GM18858 (cell line): ENCODE measurements around the gene ARID1B.

Source experiments
- ATAC-seq: cut with Tn5 transposase; IDR thresholded peaks from one replicate; pipeline ENCODE4 v1.9.1; 2021; ENCODE audit not compliant: unreplicated experiment

Gene ARID1B

GRCh38 chr6:157168471-157168870, 391.3 kb downstream of the ARID1B start:
- ATAC-seq, result no peak

DNA sequence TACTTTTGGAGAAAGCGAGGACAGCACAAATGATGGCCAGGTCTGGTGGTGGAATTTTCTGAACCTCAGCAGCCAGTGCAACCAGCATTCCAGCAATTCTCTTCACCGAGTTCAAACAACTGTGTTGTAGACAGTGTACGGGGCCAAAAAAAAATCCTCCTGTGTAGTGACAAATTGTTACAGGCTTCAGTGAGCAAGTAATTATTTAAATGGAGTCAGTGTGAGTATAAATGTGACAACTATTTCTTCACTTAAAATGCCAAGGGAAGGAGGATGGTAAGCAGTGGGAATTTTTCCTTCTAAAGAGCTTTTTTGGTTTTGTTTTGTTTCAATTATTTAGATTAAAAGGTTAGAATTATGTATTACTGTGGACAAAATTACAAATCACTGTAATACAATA, 392.0 kb downstream of the ARID1B start:
- ATAC-seq, result no peak

GRCh38 chr6:157169656-157170055, 392.5 kb downstream of the ARID1B start:
- ATAC-seq, result no peak

DNA sequence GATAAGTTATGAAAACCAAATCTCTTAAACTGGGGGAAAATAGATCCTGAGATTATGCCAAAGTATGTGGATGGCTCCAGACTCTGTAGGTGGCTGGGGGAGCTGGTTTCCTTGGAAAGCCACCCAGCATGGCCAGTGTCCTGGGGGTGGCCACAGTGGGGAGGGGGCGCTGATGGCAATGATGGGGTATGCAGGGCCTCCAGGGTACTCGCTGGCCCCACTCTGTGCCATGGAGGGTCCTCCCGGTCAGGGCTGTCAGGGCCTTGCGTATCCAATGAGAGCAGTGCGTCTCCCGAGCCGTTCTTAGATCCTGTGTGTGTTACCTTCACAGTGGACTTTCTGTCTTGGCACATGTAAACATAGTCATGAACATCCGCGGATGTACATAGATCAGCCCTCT, 393.4 kb downstream of the ARID1B start:
- no peak for ATAC-seq

GRCh38 chr6:157171801-157172200, 394.6 kb downstream of the ARID1B start:
- no peak for ATAC-seq

DNA sequence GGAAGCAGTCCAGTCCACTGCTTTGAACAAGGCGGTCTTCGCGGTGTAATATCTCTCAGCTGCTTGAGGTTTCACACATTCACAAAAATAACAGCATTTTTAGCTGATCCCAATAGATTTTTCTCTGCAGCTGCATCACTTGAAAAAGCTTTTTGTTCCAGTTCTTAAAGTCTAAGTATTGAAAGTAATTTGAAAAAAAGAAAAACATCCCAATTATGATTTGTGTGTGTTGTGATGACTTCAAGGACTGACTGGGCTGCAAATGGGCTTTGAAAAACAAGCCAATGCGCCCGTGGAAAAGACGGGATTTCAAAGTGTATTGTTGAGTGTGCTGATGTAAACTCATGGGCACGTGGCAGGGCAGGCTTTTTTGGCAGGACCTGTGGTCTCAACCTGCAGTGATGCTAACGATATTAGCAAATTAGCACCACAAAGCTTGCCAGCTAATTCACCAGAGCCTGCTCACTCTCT, 395.1 kb downstream of the ARID1B start:
- no peak for ATAC-seq

DNA sequence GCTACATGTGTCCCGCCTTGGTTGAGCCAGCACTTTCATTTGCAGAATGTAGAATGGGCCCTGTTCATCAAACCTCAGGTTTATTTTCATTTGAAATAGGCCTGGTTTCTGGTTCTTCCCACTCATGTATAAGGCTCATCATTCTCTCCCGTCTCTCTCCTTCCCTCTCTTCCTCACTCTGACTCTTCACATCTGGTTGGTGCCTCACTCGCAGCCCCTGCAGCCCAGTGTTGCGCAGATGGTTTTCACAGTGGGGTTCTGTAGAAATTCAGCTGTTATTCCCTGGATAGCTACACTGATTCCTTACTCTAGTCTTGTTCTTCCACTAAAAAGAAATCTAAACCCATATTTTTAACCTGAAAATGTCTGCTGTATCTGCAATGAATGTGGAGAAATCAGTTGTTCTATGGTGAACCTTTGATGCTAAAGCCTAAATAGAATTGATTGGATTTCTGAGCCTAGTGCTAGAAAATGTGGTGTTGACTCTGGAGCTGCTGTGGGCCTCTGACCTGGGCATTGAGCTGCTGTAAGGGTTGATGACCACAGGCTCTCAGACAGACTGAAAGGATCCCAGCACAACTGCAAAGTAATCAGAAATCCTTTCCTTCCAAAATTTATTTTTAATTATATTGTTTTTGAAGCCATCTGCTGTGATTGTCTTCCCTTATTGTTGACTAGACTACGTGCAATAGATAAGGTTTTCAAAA, 395.8 kb downstream of the ARID1B start:
- no peak for ATAC-seq

DNA sequence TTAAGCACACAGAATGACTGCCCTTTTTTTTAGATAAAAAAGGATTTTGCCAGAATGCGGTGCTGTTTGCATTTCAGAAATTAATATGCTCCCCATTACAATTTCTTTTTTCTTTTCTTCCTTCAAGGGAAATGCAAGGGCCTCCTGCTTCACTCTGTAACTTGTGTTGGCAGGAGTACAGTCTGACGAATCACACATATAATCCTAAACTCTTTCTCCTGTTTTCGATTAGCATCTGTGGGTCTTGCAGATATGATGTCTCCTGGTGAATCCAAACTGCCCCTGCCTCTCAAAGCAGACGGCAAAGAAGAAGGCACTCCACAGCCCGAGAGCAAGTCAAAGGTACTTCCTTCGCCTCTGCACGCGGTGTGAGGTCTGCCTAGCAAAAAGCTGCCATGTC, 396.6 kb downstream of the ARID1B start:
- no peak for ATAC-seq

GRCh38 chr6:157174731-157175130, 397.6 kb downstream of the ARID1B start:
- ATAC-seq, result no peak

DNA sequence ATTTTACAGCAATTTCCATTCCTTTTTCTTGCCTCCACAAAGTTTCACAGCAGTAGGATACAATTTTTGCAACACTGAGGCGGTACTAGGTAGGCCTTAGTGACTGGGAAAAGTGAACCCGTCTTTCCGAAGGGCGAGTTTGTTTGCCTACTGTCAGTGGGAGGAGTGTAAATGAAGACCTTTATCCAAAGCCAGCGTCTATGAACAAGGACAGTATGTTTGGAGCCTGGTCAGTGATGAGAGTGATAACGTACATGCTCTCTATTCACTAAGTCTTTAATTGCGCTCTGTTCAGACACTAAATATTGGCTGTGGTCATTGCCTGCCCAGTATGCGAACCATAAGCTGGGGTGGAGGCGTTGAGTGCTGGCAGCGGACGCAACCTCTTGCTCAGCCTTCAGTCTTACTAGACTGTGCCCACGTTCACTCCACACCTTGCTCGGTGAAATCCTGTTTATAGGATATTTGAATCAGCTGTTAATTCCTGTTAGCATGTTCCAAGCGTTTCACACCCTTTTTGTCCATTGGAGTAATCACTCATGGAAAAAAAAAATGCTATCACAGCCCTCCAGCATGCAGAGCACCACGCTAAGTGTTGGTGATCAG, 400.7 kb downstream of the ARID1B start:
- no peak for ATAC-seq

- ATAC-seq, result no peak
Measured at GRCh38 chr6:157181649-157182048, 404.5 kb downstream of the ARID1B start.

GRCh38 chr6:157182503-157183264, 405.5 kb downstream of the ARID1B start:
- ATAC-seq, result no peak

GRCh38 chr6:157184202-157185015, 407.2 kb downstream of the ARID1B start:
- no peak for ATAC-seq

DNA sequence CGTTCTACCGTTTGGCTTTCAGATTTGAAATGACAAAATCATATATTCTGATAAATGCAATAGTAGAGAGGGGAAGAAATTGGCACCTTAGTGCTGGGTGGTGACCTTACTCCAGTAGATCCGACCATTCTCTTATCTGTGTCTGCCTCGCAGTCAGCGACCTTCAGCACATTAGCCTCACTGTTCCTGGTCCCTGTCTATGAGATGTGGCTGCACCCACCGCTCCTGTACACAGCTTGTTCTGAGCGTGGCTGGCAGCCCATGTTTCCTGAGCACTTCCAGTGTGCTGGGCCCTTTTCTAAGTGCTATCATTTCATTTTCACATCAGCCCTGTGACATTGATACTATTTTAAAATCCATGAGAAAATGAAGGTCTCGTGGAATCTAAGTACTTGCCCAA, 408.0 kb downstream of the ARID1B start:
- ATAC-seq, result no peak

- no peak for ATAC-seq
Measured at GRCh38 chr6:157185986-157186385, 408.8 kb downstream of the ARID1B start.

GRCh38 chr6:157186785-157187181, 409.6 kb downstream of the ARID1B start:
- no peak for ATAC-seq

DNA sequence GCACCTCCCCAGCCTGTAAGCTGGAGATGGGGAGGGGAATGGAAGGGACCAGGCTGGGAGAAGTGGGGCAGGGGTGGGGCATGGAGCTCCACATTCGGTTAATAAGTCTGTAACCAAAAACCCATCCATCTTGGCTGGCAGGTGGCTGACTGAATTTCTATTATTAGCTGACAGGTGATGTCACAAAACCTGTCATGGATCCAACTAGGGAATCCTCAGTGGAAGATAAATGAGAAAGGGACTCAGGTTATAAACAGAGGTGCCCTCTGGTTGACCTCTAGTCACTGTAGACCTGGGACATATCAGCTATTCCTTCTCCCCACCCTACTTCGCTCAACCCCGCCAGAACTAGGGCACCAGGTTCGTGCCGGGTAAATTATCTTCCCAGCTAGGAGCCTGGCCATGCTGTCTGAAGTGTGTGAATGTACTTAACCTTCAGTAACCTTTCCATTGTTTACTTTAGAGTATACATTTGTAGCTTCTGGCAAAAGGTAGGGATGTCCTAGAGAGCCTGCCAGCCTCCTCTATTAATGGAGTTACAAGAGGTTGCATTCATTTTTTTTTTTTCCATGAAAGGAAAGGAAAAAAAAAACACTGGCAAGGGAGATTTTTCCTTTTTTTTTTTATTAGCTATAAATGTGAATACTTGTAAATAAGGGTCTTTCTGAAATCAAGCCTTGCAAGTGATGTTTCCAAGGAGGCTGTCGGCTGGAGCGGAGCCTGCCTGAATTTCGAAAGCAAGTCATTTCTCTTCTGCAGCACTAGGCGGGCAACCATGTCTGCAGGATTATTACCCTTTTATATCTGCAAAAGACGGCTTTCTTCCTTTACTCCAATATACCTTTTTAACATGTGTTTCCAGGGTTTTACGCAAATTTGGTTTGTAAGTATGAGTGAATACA, 410.3 kb downstream of the ARID1B start:
- ATAC-seq, result no peak

- ATAC-seq, result no peak
Measured at GRCh38 chr6:157188213-157188612, 411.0 kb downstream of the ARID1B start.

DNA sequence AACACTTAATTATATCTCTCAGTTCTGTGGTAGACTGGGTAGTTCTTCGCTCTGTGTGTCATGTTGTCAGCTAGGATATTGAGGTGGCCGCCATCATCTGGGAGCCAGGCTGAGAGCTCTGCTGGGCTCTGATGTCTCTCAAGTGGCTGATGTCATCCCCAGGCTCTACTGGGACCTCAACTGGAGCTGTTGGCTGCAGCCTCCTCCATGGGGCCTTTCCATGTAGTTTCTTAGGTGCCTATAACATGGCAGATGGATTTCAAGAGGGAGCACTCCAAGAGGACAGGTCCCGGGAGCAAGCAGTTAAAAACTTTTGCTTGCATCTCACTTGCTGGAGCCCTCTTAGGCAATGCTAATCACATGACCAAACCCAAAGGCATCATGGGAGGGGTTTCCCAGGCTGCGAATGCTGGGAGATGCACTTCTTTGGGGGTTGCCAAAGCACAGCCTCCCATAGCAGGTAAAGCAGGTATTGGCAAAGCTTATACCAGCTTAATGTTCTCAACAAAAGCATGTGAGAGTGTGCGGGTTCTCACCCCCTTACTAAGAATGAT, 416.3 kb downstream of the ARID1B start:
- no peak for ATAC-seq

DNA sequence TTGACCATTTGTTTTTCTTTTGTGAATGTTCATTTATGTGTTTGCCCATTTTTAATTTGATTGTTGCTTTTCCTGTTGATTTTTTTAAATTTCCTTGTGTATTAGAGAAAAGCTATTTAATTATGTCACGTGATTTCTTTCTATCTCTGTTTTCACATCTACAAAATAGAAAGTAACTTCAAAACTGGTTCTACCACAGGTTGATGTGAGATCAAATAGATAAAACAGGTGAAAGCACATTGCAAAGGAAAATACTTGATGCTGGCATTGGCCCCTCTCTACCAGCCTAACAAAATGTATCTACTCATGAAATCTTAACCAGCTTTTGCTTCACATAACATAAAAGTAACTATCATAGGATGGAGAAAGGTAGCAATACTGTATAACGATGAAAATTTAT, 416.9 kb downstream of the ARID1B start:
- no peak for ATAC-seq
